Neuronal stem cell (in vitro differentiated cells): ENCODE data around the gene INO80.

Experiments
- DNase-seq: peaks from one replicate; pipeline ENCODE4 v3.0.0-alpha.2; 2013; ENCODE audit warnings: low spot score
- H2AFZ ChIP-seq: one replicate; pipeline ENCODE4 v1.6.1; 2013; ENCODE audit warnings: mild to moderate bottlenecking, low read length, inconsistent platforms
- H2AK5ac ChIP-seq: 2 replicates; pipeline ENCODE4 v1.6.1; 2013; ENCODE audit warnings: low read depth, mild to moderate bottlenecking, inconsistent platforms, low read length, moderate library complexity, mixed read lengths
- H2BK120ac ChIP-seq: 2 replicates; pipeline ENCODE4 v1.6.1; 2013; ENCODE audit warnings: low read depth, mild to moderate bottlenecking, inconsistent platforms, low read length, moderate library complexity, mixed read lengths
- H2BK12ac ChIP-seq: one replicate; pipeline ENCODE4 v1.6.1; 2013; ENCODE audit warnings: low read length, inconsistent platforms
- H2BK15ac ChIP-seq: 2 replicates; pipeline ENCODE4 v1.6.1; 2013; ENCODE audit warnings: mild to moderate bottlenecking, low read length, inconsistent platforms, mixed read lengths
- H2BK5ac ChIP-seq: one replicate; pipeline ENCODE4 v1.6.1; 2013; ENCODE audit warnings: inconsistent platforms, mild to moderate bottlenecking, low read length, moderate library complexity
- H3K14ac ChIP-seq: one replicate; pipeline ENCODE4 v1.6.1; 2013; ENCODE audit warnings: low read length, inconsistent platforms
- H3K18ac ChIP-seq: 2 replicates; pipeline ENCODE4 v1.6.1; 2013; ENCODE audit warnings: low read length, inconsistent platforms
- H3K23ac ChIP-seq: 2 replicates; pipeline ENCODE4 v1.6.1; 2013; ENCODE audit warnings: low read depth, mild to moderate bottlenecking, mixed read lengths, low read length, inconsistent platforms; ENCODE audit not compliant: poor library complexity
- H3K27ac ChIP-seq: replicated peaks from 3 replicates; pipeline ENCODE4 v1.5.1; 2013; ENCODE audit warnings: low read length, inconsistent platforms
- H3K27me3 ChIP-seq, 3 experiments: 2 replicates each; pipeline ENCODE4 v1.6.1; 2013; ENCODE audit warnings: low read length in 3 of 3, mild to moderate bottlenecking in 2 of 3, inconsistent platforms in 1 of 3, low read depth in 1 of 3, mixed read lengths in 1 of 3, moderate library complexity in 1 of 3; ENCODE audit not compliant: control insufficient read depth in 3 of 3, insufficient read depth in 3 of 3
- H3K36me3 ChIP-seq, 2 donors: replicated peaks in 1 of 2; 2 replicates each; pipeline ENCODE4 v1.6.1; 2013; ENCODE audit warnings: low read length in 2 of 2; ENCODE audit not compliant: control insufficient read depth in 2 of 2, insufficient read depth in 2 of 2
- H3K4ac ChIP-seq: 2 replicates; pipeline ENCODE4 v1.6.1; 2013; ENCODE audit warnings: inconsistent platforms, mild to moderate bottlenecking, low read length, moderate library complexity
- H3K4me1 ChIP-seq, 2 donors: 1 replicate in 1 of 2; 2 replicates in 1 of 2; pipeline ENCODE4 v1.6.1; 2013; ENCODE audit warnings: low read length in 2 of 2, low read depth in 1 of 2; ENCODE audit not compliant: control insufficient read depth in 2 of 2, insufficient read depth in 1 of 2
- H3K4me2 ChIP-seq: one replicate; pipeline ENCODE4 v1.6.1; 2013; ENCODE audit warnings: mild to moderate bottlenecking, low read length, inconsistent platforms; ENCODE audit not compliant: insufficient read depth, poor library complexity, severe bottlenecking
- H3K4me3 ChIP-seq, 2 donors: 2 replicates each; pipeline ENCODE4 v1.5.1; 2013; ENCODE audit warnings: low read length in 2 of 2, mild to moderate bottlenecking in 2 of 2, inconsistent platforms in 1 of 2, moderate library complexity in 1 of 2
- H3K79me1 ChIP-seq: one replicate; pipeline ENCODE4 v1.6.1; 2013; ENCODE audit warnings: low read depth, mild to moderate bottlenecking, inconsistent platforms, low read length, moderate library complexity
- H3K9ac ChIP-seq: one replicate; pipeline ENCODE4 v1.6.1; 2013; ENCODE audit warnings: mild to moderate bottlenecking, low read depth, low read length, inconsistent platforms; ENCODE audit not compliant: poor library complexity
- H3K9me3 ChIP-seq, 2 donors: replicated peaks in 1 of 2; 2 replicates each; pipeline versions ENCODE3 to v1.6.1; 2013; ENCODE audit warnings: low read length in 2 of 2, mild to moderate bottlenecking in 2 of 2, inconsistent platforms in 1 of 2, low read depth in 1 of 2, mixed read lengths in 1 of 2, moderate library complexity in 1 of 2; ENCODE audit not compliant: control insufficient read depth in 2 of 2, insufficient read depth in 1 of 2
- H4K8ac ChIP-seq: one replicate; pipeline ENCODE4 v1.6.1; 2013; ENCODE audit warnings: low read depth, mild to moderate bottlenecking, inconsistent platforms, low read length, moderate library complexity
- H4K91ac ChIP-seq: one replicate; pipeline ENCODE4 v1.6.1; 2013; ENCODE audit warnings: low read length, low read depth, mild to moderate bottlenecking, inconsistent platforms; ENCODE audit not compliant: poor library complexity
- WGBS, 2 donors: extraction: QIAGEN DNeasy Blood & Tissue Kit; methylation state at CpG; one replicate each; pipeline ENCODE4 v1.1.7; 2013; ENCODE audit warnings: missing lambda C conversion rate in 2 of 2, mixed read lengths in 1 of 2; ENCODE audit not compliant: insufficient read length in 2 of 2, insufficient replicate concordance in 1 of 2; ENCODE audit errors: extremely low coverage in 2 of 2; 5-methylcytosine and 5-hydroxymethylcytosine counted together

INO80 gene

GRCh38 chr15:40952301-40952900, 163.7 kb downstream of the INO80 start:
- Histone ChIP-seq H3K18ac (peak overlapping the region; percentile 90), H2BK120ac (peak overlapping the region; percentile 16), H2BK12ac (peak overlapping the region; percentile 36), H4K8ac (no peak overlapping the region), H2BK5ac (no peak overlapping the region), H3K9ac (peak overlapping the region; percentile 91), H3K9me3 (peaks cover 0 to 2% of the 10 kb centered on the region in 2 donors), H3K23ac (peak overlapping the region; percentile 74), H4K91ac (peak overlapping the region; percentile 67), H2BK15ac (no peak overlapping the region), H3K14ac (peak overlapping the region; percentile 92), H2AK5ac (no peak overlapping the region), H3K4me1 (peaks cover 0 to 2% of the 10 kb centered on the region in 2 donors), H3K4ac (no peak overlapping the region), H3K4me3 (peak overlapping the region; percentile 56 to 85), H3K79me1 (peaks cover 4% of the 10 kb centered on the region), H2AFZ (peak overlapping the region; percentile 93), H3K27ac (peak overlapping the region; percentile 27), H3K36me3 (peaks cover 0 to 8% of the 10 kb centered on the region in 2 donors), H3K4me2 (peak overlapping the region; percentile 95), H3K27me3 (peaks cover 0 to 37% (median 0%) of the 10 kb centered on the region in 3 experiments)
- no CpG with 5 or more reads among the region's 23 CpGs for WGBS, 2 donors
- DNase-seq, result no peak

GRCh38 chr15:40951764-40952163, 164.3 kb downstream of the INO80 start:
- DNase-seq, result no peak
- Histone ChIP-seq H3K9me3 (no peaks in the 10 kb centered on the region), H3K18ac (no peak overlapping the region)

GRCh38 chr15:40949756-40950207, 166.3 kb downstream of the INO80 start:
- H2BK12ac ChIP-seq, result no peak overlapping the region
- no peak overlapping the region for H3K4me2 ChIP-seq
- no peak overlapping the region for H2AFZ ChIP-seq
- WGBS, 2 donors, result no CpG with 5 or more reads among the region's 7 CpGs
- no peak overlapping the region for H2BK120ac ChIP-seq
- H4K91ac ChIP-seq, result no peak overlapping the region
- H3K14ac ChIP-seq, result no peak overlapping the region
- H3K4ac ChIP-seq, result no peak overlapping the region
- H3K9me3 ChIP-seq, result no peaks in the 10 kb centered on the region
- no peak overlapping the region for H3K23ac ChIP-seq
- H3K36me3 ChIP-seq, result no peaks in the 10 kb centered on the region
- no peak overlapping the region for H2BK15ac ChIP-seq
- no peak overlapping the region for H4K8ac ChIP-seq
- no peak overlapping the region for H3K27ac ChIP-seq
- H2AK5ac ChIP-seq, result no peak overlapping the region
- no peak overlapping the region for H3K4me3 ChIP-seq
- H3K27me3 ChIP-seq, result peaks cover 0 to 37% (median 0%) of the 10 kb centered on the region in 3 experiments
- H3K79me1 ChIP-seq, result peaks cover 4% of the 10 kb centered on the region
- no peak overlapping the region for H3K18ac ChIP-seq
- no peak overlapping the region for H3K9ac ChIP-seq
- no peak for DNase-seq
- H3K4me1 ChIP-seq, result peaks cover 0 to 2% of the 10 kb centered on the region in 2 donors
- no peak overlapping the region for H2BK5ac ChIP-seq

More at GRCh38 chr15:40951764-40952163, 164.3 kb downstream of the INO80 start:
- H3K27ac ChIP-seq, result no peak overlapping the region
- H3K36me3 ChIP-seq, result peaks cover 0 to 8% of the 10 kb centered on the region in 2 donors
- no peak overlapping the region for H2AK5ac ChIP-seq
- H3K9ac ChIP-seq, result no peak overlapping the region
- no peak overlapping the region for H3K23ac ChIP-seq
- no peak overlapping the region for H4K91ac ChIP-seq
- no peak overlapping the region for H4K8ac ChIP-seq
- no peak overlapping the region for H3K4me3 ChIP-seq
- H3K27me3 ChIP-seq, result peaks cover 0 to 37% (median 0%) of the 10 kb centered on the region in 3 experiments
- no peak overlapping the region for H2BK5ac ChIP-seq
- no peak overlapping the region for H2AFZ ChIP-seq
- no peak overlapping the region for H2BK15ac ChIP-seq
- peaks cover 0 to 2% of the 10 kb centered on the region in 2 donors for H3K4me1 ChIP-seq
- H2BK12ac ChIP-seq, result no peak overlapping the region
- H3K14ac ChIP-seq, result no peak overlapping the region
- H3K4ac ChIP-seq, result no peak overlapping the region
- peaks cover 4% of the 10 kb centered on the region for H3K79me1 ChIP-seq
- no peak overlapping the region for H3K4me2 ChIP-seq
- H2BK120ac ChIP-seq, result no peak overlapping the region
- no CpG with 5 or more reads among the region's 4 CpGs for WGBS, 2 donors

- H3K4me1 ChIP-seq, result no peaks in the 10 kb centered on the region
Observed at GRCh38 chr15:40948706-40949473, 167.2 kb downstream of the INO80 start.

More at GRCh38 chr15:40948706-40949473, 167.2 kb downstream of the INO80 start:
- WGBS, 2 donors, result no CpG with 5 or more reads among the region's 21 CpGs
- H3K27me3 ChIP-seq, result peaks cover 0 to 37% (median 0%) of the 10 kb centered on the region in 3 experiments
- H2AFZ ChIP-seq, result no peak overlapping the region
- H4K91ac ChIP-seq, result no peak overlapping the region
- peaks cover 4% of the 10 kb centered on the region for H3K79me1 ChIP-seq
- no peak overlapping the region for H2BK120ac ChIP-seq
- no peak overlapping the region for H3K23ac ChIP-seq
- H3K9ac ChIP-seq, result no peak overlapping the region
- DNase-seq, result no peak
- no peak overlapping the region for H2BK5ac ChIP-seq
- H3K18ac ChIP-seq, result no peak overlapping the region
- no peak overlapping the region for H3K4me2 ChIP-seq
- H3K9me3 ChIP-seq, result no peaks in the 10 kb centered on the region
- no peak overlapping the region for H4K8ac ChIP-seq
- H2AK5ac ChIP-seq, result no peak overlapping the region
- no peaks in the 10 kb centered on the region for H3K36me3 ChIP-seq
- H3K14ac ChIP-seq, result no peak overlapping the region
- H2BK15ac ChIP-seq, result no peak overlapping the region
- H3K4ac ChIP-seq, result no peak overlapping the region
- H3K4me3 ChIP-seq, result no peak overlapping the region
- no peak overlapping the region for H3K27ac ChIP-seq
- no peak overlapping the region for H2BK12ac ChIP-seq
